NAMALWA (cell line): ENCODE measurements around the gene MRPL28.
"Not testable (repeated sequence)": the region's sequence is repeated elsewhere in the genome, so short reads cannot be mapped to it uniquely, and the experiment has no call there.

Source experiments
- DNase-seq: peaks from one replicate; pipeline ENCODE4 v3.0.0-alpha.2; 2015; ENCODE audit warnings: low spot score

The MRPL28 gene

DNA sequence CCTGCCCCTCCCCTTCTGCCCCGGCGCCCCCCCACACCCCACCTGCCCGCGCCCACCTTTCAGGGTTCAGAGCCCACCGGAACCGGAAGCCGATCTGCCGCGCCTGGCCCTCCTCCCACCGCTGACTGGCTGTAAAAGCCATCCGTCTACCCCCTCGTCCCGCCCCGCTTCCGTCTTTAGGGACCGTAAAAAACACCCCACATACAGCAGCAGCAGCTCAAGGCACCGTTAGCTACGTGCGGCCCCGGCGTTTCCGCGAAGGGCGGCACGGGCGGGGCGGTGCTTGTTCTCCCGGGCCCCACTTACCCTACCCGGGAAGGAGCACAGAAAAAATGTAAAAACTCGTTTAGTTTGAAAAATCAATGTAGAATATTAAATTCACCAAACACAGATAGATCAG, at the start of gene MRPL28:
Gene MRPL28 (minus strand): TSS at position 96 of the 400 bp plus-strand sequence. CDS start 320 bp downstream, outside the sequence.
- DNase-seq = peak; percentile 96

GRCh38 chr16:415170-415498, 44.8 kb upstream of the MRPL28 start:
- not testable (repeated sequence) for DNase-seq

DNA sequence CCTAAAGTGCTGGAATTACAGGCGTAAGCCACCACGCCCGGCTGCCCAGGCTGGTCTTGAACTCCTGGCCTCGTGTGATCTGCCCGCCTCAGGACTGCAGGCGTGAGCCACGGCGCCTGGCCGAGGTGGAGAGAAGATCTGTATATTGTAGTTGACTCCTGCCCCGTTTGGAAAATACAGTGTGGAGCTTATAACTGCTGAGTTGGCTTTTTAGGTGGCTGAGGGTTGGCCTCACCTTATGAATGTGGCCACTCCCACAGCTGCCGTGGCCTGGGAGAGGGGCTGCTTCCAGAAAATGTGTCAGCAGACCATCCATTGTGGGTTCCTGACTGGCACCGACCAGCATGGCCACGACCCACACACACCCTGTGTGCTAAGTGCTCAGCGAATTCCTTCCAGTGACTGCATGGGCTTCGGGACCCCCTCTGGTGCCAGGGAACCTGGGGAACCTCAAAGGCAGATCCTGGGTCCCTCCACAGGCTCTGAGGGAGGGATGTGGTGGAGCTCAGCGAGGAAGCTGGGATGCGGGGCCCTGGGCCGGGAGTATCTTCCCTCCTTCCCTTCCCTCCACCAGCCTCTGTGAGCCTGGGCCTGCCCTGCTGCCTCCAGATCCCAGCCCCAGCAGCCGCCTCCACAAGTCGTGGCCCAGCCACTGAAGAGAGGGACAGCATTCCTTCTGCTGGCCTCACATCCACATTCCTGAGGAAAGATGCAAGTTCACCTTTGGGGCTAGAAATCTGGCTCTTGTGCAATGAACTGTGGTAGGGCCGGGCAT, 44.2 kb upstream of the MRPL28 start:
- DNase-seq = no peak

- DNase-seq = no peak
These were observed 41.4 kb upstream of the MRPL28 start for GRCh38 chr16:411576-412265.

DNA sequence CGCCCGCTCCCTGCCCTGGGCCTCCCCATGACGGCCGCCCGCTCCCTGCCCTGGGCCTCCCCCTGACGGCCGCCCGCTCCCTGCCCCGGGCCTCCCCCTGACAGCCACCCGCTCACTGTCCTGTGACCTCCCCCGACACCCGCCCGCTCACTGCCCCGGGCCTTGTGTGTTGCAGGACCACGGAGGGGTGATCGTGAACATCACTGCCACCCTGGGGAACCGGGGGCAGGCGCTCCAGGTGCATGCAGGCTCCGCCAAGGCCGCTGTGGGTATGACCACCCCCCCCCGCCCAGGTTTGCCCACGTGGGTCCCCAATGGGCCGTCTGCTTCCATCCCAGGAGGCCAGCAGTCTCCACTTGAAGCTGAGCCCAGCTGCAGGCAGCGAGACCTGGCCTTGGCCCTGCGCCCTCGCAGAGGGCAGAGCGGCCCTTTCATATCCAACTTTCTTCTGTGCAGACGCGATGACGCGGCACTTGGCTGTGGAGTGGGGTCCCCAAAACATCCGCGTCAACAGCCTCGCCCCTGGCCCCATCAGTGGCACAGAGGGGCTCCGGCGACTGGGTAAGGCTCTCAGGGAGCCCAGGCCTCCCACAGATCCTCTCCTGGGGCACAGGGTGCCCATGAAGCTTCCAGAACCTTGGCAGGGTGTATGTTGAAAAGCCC, 40.3 kb upstream of the MRPL28 start:
- DNase-seq = no peak

GRCh38 chr16:407253-407652, 36.9 kb upstream of the MRPL28 start:
- DNase-seq = no peak

DNA sequence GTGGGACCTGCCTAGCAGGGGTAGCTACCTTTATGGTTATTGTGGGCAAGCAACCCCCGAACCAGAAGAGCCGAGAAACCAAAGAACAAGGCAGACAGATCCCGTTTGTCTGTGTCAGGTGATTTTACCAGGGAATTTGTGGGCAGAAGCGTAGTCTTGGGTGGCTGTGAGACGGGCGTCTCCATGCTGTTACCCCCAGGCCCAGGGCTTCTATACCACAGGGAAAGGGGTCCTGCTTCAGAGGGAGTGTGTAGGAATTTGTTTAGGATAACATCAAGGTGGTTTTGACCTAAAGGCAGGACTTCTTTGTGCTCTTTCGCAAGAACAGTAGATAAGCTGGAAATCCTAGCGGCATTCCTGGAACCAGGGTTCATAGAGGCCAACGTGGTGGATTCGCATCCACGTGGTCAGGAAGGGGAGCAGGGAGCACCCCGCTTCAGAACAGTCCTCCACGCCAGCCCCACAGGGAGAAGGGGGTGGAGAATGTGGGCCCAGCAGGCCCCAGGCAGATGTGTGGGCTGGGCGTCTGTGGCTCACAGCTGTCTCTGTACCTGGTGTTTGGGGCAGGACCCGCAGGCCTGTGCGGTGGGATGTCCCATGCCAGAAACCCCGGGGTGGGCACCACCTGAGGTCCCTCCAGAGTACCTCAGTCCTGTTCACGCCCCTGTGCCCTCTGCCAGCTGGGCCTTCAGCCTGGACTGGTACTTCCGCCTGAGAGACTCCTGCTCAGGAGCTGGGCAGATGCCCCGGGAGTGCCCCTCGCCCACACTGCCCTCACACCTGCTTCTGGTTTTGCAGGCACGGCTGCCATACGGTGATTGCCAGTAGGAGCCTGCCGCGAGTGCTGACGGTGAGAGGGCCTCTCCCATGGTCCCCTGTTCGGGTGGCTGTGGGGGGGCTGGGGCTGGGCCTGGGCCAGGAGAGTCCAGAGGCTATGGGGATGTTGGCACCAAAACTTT, 35.5 kb upstream of the MRPL28 start:
- no peak for DNase-seq

DNA sequence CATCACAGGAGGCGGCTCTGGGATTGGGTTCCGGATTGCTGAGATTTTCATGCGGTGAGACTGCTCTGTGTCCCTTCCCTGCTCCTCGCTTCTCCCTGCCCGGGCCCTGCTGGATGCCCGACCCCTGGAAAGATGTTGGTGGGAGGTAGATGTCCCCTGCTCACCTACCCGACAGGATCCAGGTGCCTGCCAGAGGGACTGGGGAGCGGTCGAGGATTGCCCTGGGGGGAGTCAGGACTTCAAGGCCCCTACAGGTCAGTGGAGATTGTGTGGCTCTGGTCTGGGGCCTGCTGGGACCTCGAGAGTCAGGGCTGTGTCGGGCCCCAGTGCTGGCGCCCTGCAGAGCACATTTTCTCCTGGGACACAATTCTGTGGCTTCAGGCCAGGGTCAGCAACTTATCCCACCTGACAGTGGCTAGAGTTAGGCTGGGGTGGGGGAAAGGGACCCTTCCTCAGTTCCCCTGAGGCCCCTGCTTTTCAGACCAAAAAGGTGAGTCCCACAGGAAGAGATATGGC, 34.7 kb upstream of the MRPL28 start:
- DNase-seq = no peak

DNA sequence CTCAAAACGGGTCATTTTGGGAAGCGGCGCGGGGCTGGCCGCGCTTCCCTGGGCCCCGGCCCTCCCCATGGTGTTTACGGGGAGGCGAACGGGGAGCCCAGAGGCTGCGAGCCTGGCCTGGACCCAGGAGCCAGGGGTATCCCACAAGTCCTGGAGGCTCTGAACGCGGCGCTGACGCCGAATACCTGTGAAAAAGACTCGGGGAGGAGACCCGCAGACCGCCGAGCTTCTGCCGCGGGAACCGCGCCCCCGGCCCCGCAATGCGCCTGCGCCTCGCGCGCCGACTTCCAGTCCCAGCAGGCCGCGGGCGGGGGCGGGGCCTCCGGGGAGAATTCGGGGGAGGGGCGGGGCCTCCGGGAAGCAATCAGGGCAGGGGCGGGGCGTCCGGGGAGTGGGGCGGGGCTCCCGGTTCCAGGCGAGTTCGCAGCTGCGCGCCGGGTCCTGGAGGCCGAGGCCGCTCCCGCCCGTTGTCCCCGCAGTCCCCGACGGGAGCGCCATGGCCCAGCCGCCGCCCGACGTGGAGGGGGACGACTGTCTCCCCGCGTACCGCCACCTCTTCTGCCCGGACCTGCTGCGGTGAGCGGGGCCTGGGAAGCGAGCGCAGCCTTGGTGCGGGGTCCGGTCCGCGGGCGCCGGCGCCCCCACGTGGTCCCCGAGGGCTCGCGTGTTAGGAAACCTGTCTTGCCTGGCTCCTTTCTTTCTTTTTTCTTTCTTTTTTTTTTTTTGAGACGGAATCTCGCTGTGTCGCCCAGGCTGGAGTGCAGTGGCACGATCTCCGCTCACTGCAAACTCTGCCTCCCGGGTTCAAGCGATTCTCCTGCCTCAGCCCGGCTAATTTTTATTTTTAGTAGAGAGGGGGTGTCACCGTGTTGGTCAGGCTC, 31.4 kb upstream of the MRPL28 start, which contains the start of gene DECR2:
Gene DECR2 (plus strand): TSS at position 418 of the 881 bp plus-strand sequence. CDS start 79 bp downstream, at position 497.
- DNase-seq = peak; percentile 88

GRCh38 chr16:400061-400591, 29.8 kb upstream of the MRPL28 start:
- DNase-seq = no peak

DNA sequence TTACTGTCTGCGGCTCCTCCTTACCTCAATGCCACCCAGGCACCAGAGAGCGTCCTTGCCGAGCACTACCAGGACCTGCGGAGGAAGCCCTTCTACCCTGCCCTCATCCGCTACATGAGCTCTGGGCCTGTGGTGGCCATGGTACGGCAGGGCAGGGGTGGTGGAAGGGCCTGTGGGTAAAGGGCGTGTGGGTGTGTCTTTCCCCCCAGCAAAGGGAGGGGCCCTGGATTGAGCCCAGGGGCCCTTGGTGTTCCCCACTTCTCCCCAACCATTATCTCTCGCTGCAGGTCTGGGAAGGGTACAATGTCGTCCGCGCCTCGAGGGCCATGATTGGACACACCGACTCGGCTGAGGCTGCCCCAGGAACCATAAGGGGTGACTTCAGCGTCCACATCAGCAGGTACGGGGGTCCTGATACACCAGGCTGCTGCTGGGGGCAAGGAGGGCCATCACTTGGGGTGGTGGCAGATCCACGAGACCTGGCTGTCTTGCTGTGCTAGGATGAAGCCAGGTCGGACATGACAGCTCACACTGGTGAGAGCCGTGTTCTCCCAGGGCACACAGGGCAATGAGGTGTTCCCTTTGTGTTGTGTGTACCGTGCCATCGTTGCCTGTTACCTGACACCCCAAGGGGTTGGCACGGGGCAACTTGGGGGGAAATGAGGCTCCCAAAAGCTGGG, 29.1 kb upstream of the MRPL28 start:
- DNase-seq = no peak

DNA sequence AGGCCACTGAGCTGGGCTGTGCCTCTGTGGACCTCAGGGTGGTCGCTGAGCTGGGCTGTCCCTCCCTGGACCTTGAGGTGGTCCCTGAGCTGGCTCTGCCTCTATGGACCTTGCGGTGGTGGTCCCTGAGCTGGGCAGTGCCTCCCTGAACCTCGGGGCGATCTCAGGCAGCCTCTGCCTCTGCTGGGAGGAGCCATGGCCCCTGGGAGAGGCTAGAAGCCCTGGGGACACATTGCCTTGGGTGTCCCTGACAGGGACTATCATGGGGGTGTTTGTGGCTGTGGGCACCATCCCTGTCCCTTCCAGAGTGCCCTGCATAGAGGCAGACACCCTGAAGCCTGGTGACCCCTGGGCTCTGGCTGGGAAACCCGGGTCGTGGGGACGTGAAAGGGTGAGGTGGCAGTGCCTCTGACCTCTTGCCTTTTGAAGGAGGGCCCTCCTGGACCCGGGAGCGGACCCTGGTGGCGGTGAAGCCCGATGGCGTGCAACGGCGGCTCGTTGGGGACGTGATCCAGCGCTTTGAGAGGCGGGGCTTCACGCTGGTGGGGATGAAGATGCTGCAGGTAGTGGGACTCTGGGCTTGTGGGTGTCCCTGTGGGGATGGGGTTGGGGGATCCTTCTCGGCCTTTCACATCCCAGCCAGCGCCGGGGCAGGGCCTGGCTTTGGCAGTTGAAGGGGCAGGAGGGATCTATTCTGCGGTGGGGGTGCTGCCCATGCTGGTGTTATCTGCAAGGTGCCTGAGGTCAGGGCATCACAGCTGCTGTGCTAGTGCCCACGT, 28.4 kb upstream of the MRPL28 start:
- no peak for DNase-seq

GRCh38 chr16:397736-398332, 27.5 kb upstream of the MRPL28 start:
- no peak for DNase-seq

GRCh38 chr16:397135-397661, 26.9 kb upstream of the MRPL28 start, which contains the start of gene NME4:
NME4 (plus strand) TSS chr16:397199; CDS start chr16:397223, 24 bp downstream.
- DNase-seq = peak; percentile 64

DNA sequence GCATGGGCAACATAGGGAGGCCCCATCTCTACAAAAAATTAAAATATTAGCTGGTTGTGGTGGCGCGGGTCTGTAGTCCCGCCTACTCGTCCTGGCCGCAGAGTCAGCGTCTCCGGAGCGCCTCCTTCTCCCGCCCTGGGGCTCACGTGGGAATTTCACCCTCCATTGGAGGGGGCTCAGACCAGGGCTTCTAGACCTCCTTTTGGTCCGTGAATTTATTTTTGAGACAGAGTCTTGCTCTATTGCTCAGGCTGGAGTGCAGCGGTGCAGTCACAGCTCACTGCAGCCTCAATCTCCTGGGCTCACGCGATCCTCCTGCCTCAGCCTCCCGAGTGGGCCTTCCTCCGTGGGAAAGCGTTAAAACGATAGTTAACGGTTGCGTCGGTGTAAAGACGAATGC, 26.3 kb upstream of the MRPL28 start:
- peak; percentile 71 for DNase-seq

- no peak for DNase-seq
These were observed 25.9 kb upstream of the MRPL28 start for GRCh38 chr16:396199-396598.

DNA sequence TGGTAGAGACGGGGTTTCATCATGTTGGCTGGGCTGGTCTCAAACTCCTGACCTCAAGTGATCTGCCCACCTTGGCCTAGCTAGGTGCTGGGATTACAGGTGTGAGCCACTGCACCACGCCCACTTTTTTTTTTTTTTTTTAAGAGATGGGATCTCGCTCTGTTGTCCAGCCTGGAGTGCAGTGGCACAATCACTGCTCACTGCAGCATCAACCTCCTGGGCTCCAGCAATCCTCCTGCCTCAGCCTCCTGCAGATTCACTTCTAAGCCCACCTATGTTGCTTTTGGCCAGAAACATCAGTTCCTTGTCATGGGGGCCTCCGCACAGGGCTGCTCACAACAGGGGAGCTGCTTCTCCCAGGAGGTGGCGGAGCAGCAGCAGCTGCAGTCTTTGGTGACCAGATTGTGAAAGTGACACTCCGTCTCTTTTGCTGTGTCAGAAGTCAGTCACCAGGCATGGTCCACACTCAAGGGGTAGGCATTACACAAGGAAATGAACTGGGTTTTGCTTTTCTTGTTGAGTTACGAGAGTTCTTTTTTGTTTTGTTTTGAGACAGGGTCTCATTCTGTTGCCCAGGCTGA, 22.2 kb upstream of the MRPL28 start:
- no peak for DNase-seq

DNA sequence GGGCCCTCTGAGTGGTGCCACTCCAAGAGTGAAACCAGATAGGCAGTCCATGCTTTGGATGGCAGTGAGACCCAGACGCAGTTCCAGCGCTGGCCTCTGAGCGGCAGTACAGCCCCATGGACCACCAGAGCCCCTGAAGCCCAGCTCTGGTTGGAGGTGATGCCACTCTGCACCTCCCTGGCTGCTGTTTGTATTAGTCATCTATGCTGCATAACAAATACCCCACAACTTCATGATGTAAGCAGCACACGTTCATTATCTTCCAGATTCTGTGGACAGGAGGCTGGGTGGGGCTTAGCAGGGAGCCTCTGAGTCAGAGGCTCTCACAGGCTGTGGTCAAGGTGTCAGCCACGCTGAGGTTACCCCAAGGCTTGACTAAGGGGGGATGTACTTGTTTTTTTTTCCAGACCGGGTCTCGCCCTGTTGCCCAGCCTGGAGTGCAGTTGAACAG, 21.6 kb upstream of the MRPL28 start:
- peak; percentile 82 for DNase-seq
